ENCODE measurements around the gene TGIF2. TPM values are rescaled to one million over a fixed set of nuclear protein-coding genes. Genes with fewer than 3 reads are reported as not detected.
"Not testable (repeated sequence)": the region's sequence is repeated elsewhere in the genome, so short reads cannot be mapped to it uniquely, and the experiment has no call there.

Gene TGIF2
- total RNA-seq, 1 experiment from 2014 or later, result 81.7 TPM

GRCh38 chr20:36563374-36563773, 10.0 kb upstream of the TGIF2 start:
- no peaks in the 10 kb centered on the region for H3K23me2 ChIP-seq (ENCODE audit: insufficient read length, low read depth, low read length, poor library complexity, severe bottlenecking)
- H3K9ac ChIP-seq (ENCODE audit: extremely low read depth, insufficient read length, low read length), result no peak overlapping the region
- H3K4me3 Mint-ChIP-seq, result no peak overlapping the region
- H3T11ph ChIP-seq (ENCODE audit: low read length), result no peak overlapping the region
- TF ChIP-seq, protein P1, sequence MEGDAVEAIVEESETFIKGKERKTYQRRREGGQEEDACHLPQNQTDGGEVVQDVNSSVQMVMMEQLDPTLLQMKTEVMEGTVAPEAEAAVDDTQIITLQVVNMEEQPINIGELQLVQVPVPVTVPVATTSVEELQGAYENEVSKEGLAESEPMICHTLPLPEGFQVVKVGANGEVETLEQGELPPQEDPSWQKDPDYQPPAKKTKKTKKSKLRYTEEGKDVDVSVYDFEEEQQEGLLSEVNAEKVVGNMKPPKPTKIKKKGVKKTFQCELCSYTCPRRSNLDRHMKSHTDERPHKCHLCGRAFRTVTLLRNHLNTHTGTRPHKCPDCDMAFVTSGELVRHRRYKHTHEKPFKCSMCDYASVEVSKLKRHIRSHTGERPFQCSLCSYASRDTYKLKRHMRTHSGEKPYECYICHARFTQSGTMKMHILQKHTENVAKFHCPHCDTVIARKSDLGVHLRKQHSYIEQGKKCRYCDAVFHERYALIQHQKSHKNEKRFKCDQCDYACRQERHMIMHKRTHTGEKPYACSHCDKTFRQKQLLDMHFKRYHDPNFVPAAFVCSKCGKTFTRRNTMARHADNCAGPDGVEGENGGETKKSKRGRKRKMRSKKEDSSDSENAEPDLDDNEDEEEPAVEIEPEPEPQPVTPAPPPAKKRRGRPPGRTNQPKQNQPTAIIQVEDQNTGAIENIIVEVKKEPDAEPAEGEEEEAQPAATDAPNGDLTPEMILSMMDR (conservative IDR thresholded peaks at IDR 0.05), result no peak
- peaks cover 14 to 33% (median 15%) of the 10 kb centered on the region in 3 experiments for H3K36me3 Mint-ChIP-seq (ENCODE audit: insufficient read depth in 1 of 3, low read depth in 3 of 3)
- no peak overlapping the region for H2BK12ac ChIP-seq (ENCODE audit: insufficient read length, low read depth, low read length)
- H3K27ac Mint-ChIP-seq, result peak overlapping the region in 1 of 3 experiments; percentile 89; a peak in 1 of 7 replicates
- no peak overlapping the region for H3K18ac ChIP-seq (ENCODE audit: insufficient read length, low read depth, low read length)
- no peak overlapping the region for H2BK5ac ChIP-seq (ENCODE audit: insufficient read length, low read length)
- H3K4me1 ChIP-seq (ENCODE audit: insufficient read depth, low read length), result peaks cover 2% of the 10 kb centered on the region; the same call in 1 of the 2 replicates
- no peak overlapping the region for H3K23ac ChIP-seq (ENCODE audit: insufficient read length, low read depth, low read length)
- peaks cover 20 to 27% of the 10 kb centered on the region in 2 experiments for H3K4me1 Mint-ChIP-seq
- H3K9me3 ChIP-seq (ENCODE audit: control insufficient read depth, low read depth, low read length), result no peaks in the 10 kb centered on the region
- H2BK15ac ChIP-seq (ENCODE audit: low read depth, low read length), result no peak overlapping the region
- H2BK120ac ChIP-seq (ENCODE audit: low read depth, low read length, poor library complexity, severe bottlenecking), result no peak overlapping the region
- H3K9me3 Mint-ChIP-seq, result peaks cover 12 to 14% of the 10 kb centered on the region in 2 experiments
- H4K5ac ChIP-seq (ENCODE audit: insufficient read length, low read depth, low read length), result no peak overlapping the region
- H3K4me2 ChIP-seq (ENCODE audit: insufficient read depth, insufficient read length, low read length), result no peak overlapping the region
- no peak overlapping the region for H4K91ac ChIP-seq (ENCODE audit: insufficient read length, low read depth, low read length)
- no peaks in the 10 kb centered on the region for H3K27me3 ChIP-seq (ENCODE audit: insufficient read depth, low read length)
- DNase-seq, result no peak
- no peak overlapping the region for H3K56ac ChIP-seq (ENCODE audit: insufficient read length, low read depth, low read length)
- H3K79me2 ChIP-seq (ENCODE audit: insufficient read depth, low read length), result no peaks in the 10 kb centered on the region; the same call in 1 of the 2 replicates
- no peak overlapping the region for H3K27ac ChIP-seq (ENCODE audit: insufficient read length, low read depth, low read length)
- no peaks in the 10 kb centered on the region for H4K20me1 ChIP-seq (ENCODE audit: control insufficient read depth, insufficient read depth, insufficient read length)
- peaks cover 1% of the 10 kb centered on the region; the same call in 1 of the 2 replicates for H3K27me3 Mint-ChIP-seq (ENCODE audit: low read depth)
- H4K8ac ChIP-seq (replicated peaks; ENCODE audit: insufficient read length, low read depth, low read length), result no peak overlapping the region
- H3K4ac ChIP-seq (ENCODE audit: low read depth, low read length), result no peak overlapping the region
- no peak overlapping the region for H2BK20ac ChIP-seq (ENCODE audit: low read depth, low read length, poor library complexity, severe bottlenecking)
- no peak overlapping the region for H2AK5ac ChIP-seq (ENCODE audit: insufficient read length, low read length)
- H3K79me1 ChIP-seq (ENCODE audit: insufficient read depth, low read depth, low read length, poor library complexity, severe bottlenecking), result no peaks in the 10 kb centered on the region
- H2AFZ ChIP-seq (ENCODE audit: low read length), result no peak overlapping the region
- WGBS (ENCODE audit: extremely low coverage, insufficient read length, low lambda C conversion rate), result no CpG with 5 or more reads among the region's 1 CpG
- H3K14ac ChIP-seq (ENCODE audit: insufficient read depth, low read length), result no peak overlapping the region

GRCh38 chr20:36564078-36564725, 9.2 kb upstream of the TGIF2 start:
- H4K20me1 ChIP-seq (ENCODE audit: control insufficient read depth, insufficient read depth, insufficient read length); H2AK5ac ChIP-seq (ENCODE audit: insufficient read length, low read length); H3K27me3 Mint-ChIP-seq (ENCODE audit: low read depth); H3K79me1 ChIP-seq (ENCODE audit: insufficient read depth, low read depth, low read length, poor library complexity, severe bottlenecking); H2AFZ ChIP-seq (ENCODE audit: low read length); DNase-seq; H3K79me2 ChIP-seq (ENCODE audit: insufficient read depth, low read length); H3K27me3 ChIP-seq (ENCODE audit: insufficient read depth, low read length); H3K4me2 ChIP-seq (ENCODE audit: insufficient read depth, insufficient read length, low read length); H3K4me3 Mint-ChIP-seq; H2BK20ac ChIP-seq (ENCODE audit: low read depth, low read length, poor library complexity, severe bottlenecking); H3K9me3 ChIP-seq (ENCODE audit: control insufficient read depth, low read depth, low read length); H2BK15ac ChIP-seq (ENCODE audit: low read depth, low read length); H4K91ac ChIP-seq (ENCODE audit: insufficient read length, low read depth, low read length); H3K9ac ChIP-seq (ENCODE audit: extremely low read depth, insufficient read length, low read length); H3K14ac ChIP-seq (ENCODE audit: insufficient read depth, low read length); H3K4ac ChIP-seq (ENCODE audit: low read depth, low read length); H3K27ac Mint-ChIP-seq; H2BK120ac ChIP-seq (ENCODE audit: low read depth, low read length, poor library complexity, severe bottlenecking); H4K8ac ChIP-seq (replicated peaks; ENCODE audit: insufficient read length, low read depth, low read length); H3K4me1 ChIP-seq (ENCODE audit: insufficient read depth, low read length); H3T11ph ChIP-seq (ENCODE audit: low read length); H3K27ac ChIP-seq (ENCODE audit: insufficient read length, low read depth, low read length); H4K5ac ChIP-seq (ENCODE audit: insufficient read length, low read depth, low read length); H2BK5ac ChIP-seq (ENCODE audit: insufficient read length, low read length); H3K23me2 ChIP-seq (ENCODE audit: insufficient read length, low read depth, low read length, poor library complexity, severe bottlenecking); H3K18ac ChIP-seq (ENCODE audit: insufficient read length, low read depth, low read length); H3K56ac ChIP-seq (ENCODE audit: insufficient read length, low read depth, low read length); H2BK12ac ChIP-seq (ENCODE audit: insufficient read length, low read depth, low read length); H3K23ac ChIP-seq (ENCODE audit: insufficient read length, low read depth, low read length): not testable (repeated sequence)
- Mint-ChIP-seq H3K4me1 (peaks cover 23 to 29% of the 10 kb centered on the region in 2 experiments), H3K9me3 (peaks cover 12 to 14% of the 10 kb centered on the region in 2 experiments), H3K36me3 (ENCODE audit: insufficient read depth in 1 of 3, low read depth in 3 of 3) (peaks cover 14 to 33% (median 15%) of the 10 kb centered on the region in 3 experiments)
- whole genome bisulfite sequencing (ENCODE audit: extremely low coverage, insufficient read length, low lambda C conversion rate), result no CpG with 5 or more reads among the region's 13 CpGs
